ENCODE results near the gene ITPKB. TPM values are rescaled to one million over a fixed set of nuclear protein-coding genes. Genes with fewer than 3 reads are reported as not detected.

ITPKB gene
- total RNA-seq, 1 donor = 7.5 TPM

GRCh38 chr1:226586650-226587422 lies 152.2 kb downstream of the ITPKB start:
- no peak overlapping the region for H3K4me3 ChIP-seq (ENCODE audit: low read depth, low read length)
- DNase-seq (ENCODE audit: low read depth) = no peak
- TF ChIP-seq CTCF (IDR thresholded peaks at IDR 0.05; ENCODE audit: insufficient read depth, low read length) = no peak

- no peak overlapping the region for H3K4me3 ChIP-seq (ENCODE audit: low read depth, low read length)
- no peak for TF ChIP-seq CTCF (IDR thresholded peaks at IDR 0.05; ENCODE audit: insufficient read depth, low read length)
- DNase-seq (ENCODE audit: low read depth) = no peak
Measured at GRCh38 chr1:226586116-226586515, 153.0 kb downstream of the ITPKB start.

GRCh38 chr1:226584164-226584563 lies 154.9 kb downstream of the ITPKB start:
- TF ChIP-seq CTCF (IDR thresholded peaks at IDR 0.05; ENCODE audit: insufficient read depth, low read length) = no peak
- no peak for DNase-seq (ENCODE audit: low read depth)
- H3K4me3 ChIP-seq (ENCODE audit: low read depth, low read length) = no peak overlapping the region

- no peak for DNase-seq (ENCODE audit: low read depth)
- no peak overlapping the region for H3K4me3 ChIP-seq (ENCODE audit: low read depth, low read length)
Measured at GRCh38 chr1:226582966-226583365, 156.1 kb downstream of the ITPKB start.

More at GRCh38 chr1:226582966-226583365, 156.1 kb downstream of the ITPKB start:
- TF ChIP-seq CTCF (IDR thresholded peaks at IDR 0.05; ENCODE audit: insufficient read depth, low read length) = no peak

Small RNA genes within 50 kb of the gene (small RNA-seq; reads per million reads assigned to genes)
- not detected for gene RPS27P5

Other genes starting within 250 kb of the ITPKB start
- gene STUM, start 190.5 kb downstream of the ITPKB start, total RNA-seq (ENCODE audit: low replicate concordance) = 0.98 TPM in 1 of 2 replicates, not detected in the other
- 13.1 and 42.7 TPM in 2 replicates for gene PSEN2, start 131.3 kb upstream of the ITPKB start, total RNA-seq (ENCODE audit: low replicate concordance)
- gene COQ8A, start 201.0 kb upstream of the ITPKB start, total RNA-seq (ENCODE audit: low replicate concordance) = 8.4 and 22.3 TPM in 2 replicates

Data from fibroblast of the aortic adventitia (primary cell).